GM23338 (cell line): ENCODE data around the gene FOXQ1. TPM values are rescaled to one million over a fixed set of nuclear protein-coding genes. Genes with fewer than 3 reads are reported as not detected.
A peak's percentile ranks its signal among the peaks of the same experiment; 100 is the strongest.

Experiments used
- ATAC-seq: fragments of 200-7000 bp; cut with Tn5 transposase; 3 replicates; pipeline ENCODE4 v1.9.1; 2020
- DNase-seq: peaks from one replicate; pipeline ENCODE4 v3.0.0-alpha.2; 2015; ENCODE audit warnings: low spot score
- H2AFZ ChIP-seq: fragments of 200-600 bp; sonication (generic); 2 replicates; pipeline ENCODE4 v1.8.0; 2016; ENCODE audit warnings: antibody characterized with exemption, mild to moderate bottlenecking, moderate library complexity
- H3F3A ChIP-seq: fragments of 200-600 bp; sonication (generic); replicated peaks from 2 replicates; pipeline ENCODE4 v1.8.0; 2017; ENCODE audit warnings: antibody characterized with exemption, mixed run types, low read depth
- H3K27ac ChIP-seq: fragments of 200-600 bp; sonication (generic); 2 replicates; pipeline ENCODE4 v1.6.1; 2016; ENCODE audit warnings: low read depth
- H3K27me3 ChIP-seq: fragments of 200-600 bp; sonication (generic); 2 replicates; pipeline ENCODE4 v1.8.0; 2016; ENCODE audit warnings: mild to moderate bottlenecking, mixed run types, moderate library complexity; ENCODE audit not compliant: insufficient read depth
- H3K36me3 ChIP-seq: fragments of 200-600 bp; sonication (generic); 2 replicates; pipeline ENCODE4 v1.8.0; 2016; ENCODE audit warnings: mild to moderate bottlenecking; ENCODE audit not compliant: insufficient read depth
- H3K4me1 ChIP-seq: fragments of 200-600 bp; sonication (generic); 2 replicates; pipeline ENCODE4 v1.8.0; 2016; ENCODE audit warnings: mild to moderate bottlenecking, moderate library complexity; ENCODE audit not compliant: insufficient read depth
- H3K4me2 ChIP-seq: fragments of 200-600 bp; sonication (generic); 2 replicates; pipeline ENCODE4 v1.7.1; 2017; ENCODE audit warnings: mixed run types
- H3K4me3 ChIP-seq: fragments of 200-600 bp; sonication (generic); 2 replicates; pipeline ENCODE4 v1.6.1; 2016; ENCODE audit warnings: mixed run types
- H3K79me2 ChIP-seq: fragments of 200-600 bp; sonication (generic); replicated peaks from 2 replicates; pipeline ENCODE4 v1.8.0; 2017; ENCODE audit warnings: mild to moderate bottlenecking; ENCODE audit not compliant: insufficient read depth
- H3K9me2 ChIP-seq: fragments of 200-600 bp; sonication (generic); 2 replicates; pipeline ENCODE4 v1.8.0; 2017; ENCODE audit not compliant: insufficient read depth
- H4K20me1 ChIP-seq: fragments of 200-600 bp; sonication (generic); replicated peaks from 2 replicates; pipeline ENCODE4 v1.8.0; 2017; ENCODE audit warnings: mild to moderate bottlenecking; ENCODE audit not compliant: insufficient read depth
- H3K27ac Mint-ChIP-seq: 2 replicates; pipeline ENCODE4 v1.8.0; 2020; ENCODE audit warnings: inconsistent platforms, mild to moderate bottlenecking, moderate library complexity, mixed read lengths
- H3K27me3 Mint-ChIP-seq: 3 replicates; pipeline ENCODE4 v1.8.0; 2022; ENCODE audit warnings: low read depth, mild to moderate bottlenecking, moderate library complexity, mixed read lengths, inconsistent platforms; ENCODE audit not compliant: insufficient read depth, poor library complexity
- H3K36me3 Mint-ChIP-seq: 3 replicates; pipeline ENCODE4 v1.8.0; 2021; ENCODE audit warnings: low read depth, mild to moderate bottlenecking, inconsistent platforms, moderate library complexity, mixed read lengths
- H3K4me1 Mint-ChIP-seq: 3 replicates; pipeline ENCODE4 v1.8.0; 2020; ENCODE audit warnings: mild to moderate bottlenecking, inconsistent platforms, mixed read lengths
- H3K4me3 Mint-ChIP-seq: 3 replicates; pipeline ENCODE4 v1.8.0; 2021; ENCODE audit warnings: moderate library complexity, mild to moderate bottlenecking, inconsistent platforms, mixed read lengths
- H3K9me3 Mint-ChIP-seq: 3 replicates; pipeline ENCODE4 v1.8.0; 2020; ENCODE audit warnings: moderate library complexity, mild to moderate bottlenecking, inconsistent platforms, mixed read lengths
- CTCF ChIP-seq, 2 experiments: fragments of 200-600 bp in 1 of 2; sonication (generic) in 1 of 2; conservative IDR thresholded peaks; 2 replicates each; pipeline versions ENCODE4 v1.5.1 to v1.6.1; 2016 to 2017; ENCODE audit warnings: antibody characterized with exemption in 2 of 2, low read depth in 2 of 2, mild to moderate bottlenecking in 2 of 2, moderate library complexity in 1 of 2
- EZH2 ChIP-seq: fragments of 200-600 bp; sonication (generic); IDR thresholded peaks from one replicate; pipeline ENCODE4 v1.8.0; 2017; ENCODE audit warnings: antibody characterized with exemption, mild to moderate bottlenecking, low read depth; ENCODE audit not compliant: unreplicated experiment
- EZH2phosphoT487 ChIP-seq: fragments of 200-600 bp; sonication (generic); IDR thresholded peaks from one replicate; pipeline ENCODE4 v1.8.1; 2018; ENCODE audit warnings: antibody characterized with exemption; ENCODE audit not compliant: unreplicated experiment
- STAT1 ChIP-seq: IDR thresholded peaks from one replicate; pipeline ENCODE4 v1.6.1; 2016; ENCODE audit warnings: antibody characterized with exemption; ENCODE audit not compliant: unreplicated experiment
- ZNF114 ChIP-seq: fragments of 250-450 bp; sonication (Bioruptor Pico); IDR thresholded peaks from 2 replicates; pipeline ENCODE4 v1.5.0; 2020; ENCODE audit warnings: mild to moderate bottlenecking, moderate library complexity
- ZNF331 ChIP-seq: fragments of 250-450 bp; sonication (Bioruptor Pico); IDR thresholded peaks from 2 replicates; pipeline ENCODE4 v1.5.0; 2020; ENCODE audit warnings: low read depth, mild to moderate bottlenecking, moderate library complexity
- polyA plus RNA-seq: library from polyadenylated mRNA; unstranded; fragments of >200 nt; fragmentation: Nextera tagmentation; extraction: Ambion mirVana; gene quantifications from 2 replicates; pipeline ENCODE4 v1.2.1, GENCODE V29; 2016
- total RNA-seq: library from RNA; depleted of rRNA; stranded (reverse); fragments of >200 nt; shearing (Covaris generic); gene quantifications from 2 replicates; pipeline ENCODE4 v1.2.3, GENCODE V29; 2014
- TF ChIP-seq, protein P1 (sequence below): IDR thresholded peaks from one replicate; pipeline ENCODE4 v1.6.1; 2018; ENCODE audit warnings: antibody characterized with exemption; ENCODE audit not compliant: unreplicated experiment
- TF ChIP-seq, protein P2 (sequence below): IDR thresholded peaks from 2 replicates; pipeline ENCODE4 v1.6.1; 2016; ENCODE audit warnings: antibody characterized with exemption

Gene FOXQ1
- total and polyA plus RNA-seq, 2 experiments from 2014 or later: not detected

DNA sequence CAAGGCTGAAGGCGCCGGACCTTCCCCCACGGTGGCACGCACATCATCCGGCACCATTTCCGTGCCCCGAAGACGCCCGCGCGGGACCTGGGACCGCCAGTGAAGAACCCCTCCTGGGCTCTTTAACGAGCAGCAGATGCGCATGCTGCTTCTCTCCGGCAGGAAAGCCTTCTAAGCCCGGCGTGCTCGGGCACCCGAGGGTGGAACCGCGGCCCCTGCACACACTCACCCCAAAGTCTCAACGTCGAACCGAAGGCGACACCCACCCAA, 240 bp downstream of the FOXQ1 start (continued):
- TF ChIP-seq, protein P1, sequence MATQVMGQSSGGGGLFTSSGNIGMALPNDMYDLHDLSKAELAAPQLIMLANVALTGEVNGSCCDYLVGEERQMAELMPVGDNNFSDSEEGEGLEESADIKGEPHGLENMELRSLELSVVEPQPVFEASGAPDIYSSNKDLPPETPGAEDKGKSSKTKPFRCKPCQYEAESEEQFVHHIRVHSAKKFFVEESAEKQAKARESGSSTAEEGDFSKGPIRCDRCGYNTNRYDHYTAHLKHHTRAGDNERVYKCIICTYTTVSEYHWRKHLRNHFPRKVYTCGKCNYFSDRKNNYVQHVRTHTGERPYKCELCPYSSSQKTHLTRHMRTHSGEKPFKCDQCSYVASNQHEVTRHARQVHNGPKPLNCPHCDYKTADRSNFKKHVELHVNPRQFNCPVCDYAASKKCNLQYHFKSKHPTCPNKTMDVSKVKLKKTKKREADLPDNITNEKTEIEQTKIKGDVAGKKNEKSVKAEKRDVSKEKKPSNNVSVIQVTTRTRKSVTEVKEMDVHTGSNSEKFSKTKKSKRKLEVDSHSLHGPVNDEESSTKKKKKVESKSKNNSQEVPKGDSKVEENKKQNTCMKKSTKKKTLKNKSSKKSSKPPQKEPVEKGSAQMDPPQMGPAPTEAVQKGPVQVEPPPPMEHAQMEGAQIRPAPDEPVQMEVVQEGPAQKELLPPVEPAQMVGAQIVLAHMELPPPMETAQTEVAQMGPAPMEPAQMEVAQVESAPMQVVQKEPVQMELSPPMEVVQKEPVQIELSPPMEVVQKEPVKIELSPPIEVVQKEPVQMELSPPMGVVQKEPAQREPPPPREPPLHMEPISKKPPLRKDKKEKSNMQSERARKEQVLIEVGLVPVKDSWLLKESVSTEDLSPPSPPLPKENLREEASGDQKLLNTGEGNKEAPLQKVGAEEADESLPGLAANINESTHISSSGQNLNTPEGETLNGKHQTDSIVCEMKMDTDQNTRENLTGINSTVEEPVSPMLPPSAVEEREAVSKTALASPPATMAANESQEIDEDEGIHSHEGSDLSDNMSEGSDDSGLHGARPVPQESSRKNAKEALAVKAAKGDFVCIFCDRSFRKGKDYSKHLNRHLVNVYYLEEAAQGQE: no peak
- TF ChIP-seq ZNF114 (CRISPR knock-in tag) (no peak), STAT1 (no peak), EZH2 (no peak)

- H3K4me3 Mint-ChIP-seq: peak overlapping the region; percentile 66
- H3K27ac Mint-ChIP-seq: no peak overlapping the region
- H3K4me2 ChIP-seq: peak overlapping the region; percentile 91
- DNase-seq (peak; percentile 71), ATAC-seq (peak; percentile 17)
- peaks cover 85% of the 10 kb centered on the region for H3K27me3 ChIP-seq
- H3F3A ChIP-seq: peaks cover 6% of the 10 kb centered on the region; the same call in 1 of the 2 replicates
- peaks cover 10% of the 10 kb centered on the region for H3K9me3 Mint-ChIP-seq
- H3K9me2 ChIP-seq: no peaks in the 10 kb centered on the region
- TF ChIP-seq CTCF (conservative IDR thresholded peaks at IDR 0.05; ENCODE audit: low read depth in 2 of 2) (peak in 1 of 2 experiments; percentile 29; a peak in 1 of 4 replicates), ZNF331 (no peak), EZH2phosphoT487 (peak; percentile 85), STAT1 (no peak), EZH2 (peak; percentile 97)
- TF ChIP-seq, protein P2, sequence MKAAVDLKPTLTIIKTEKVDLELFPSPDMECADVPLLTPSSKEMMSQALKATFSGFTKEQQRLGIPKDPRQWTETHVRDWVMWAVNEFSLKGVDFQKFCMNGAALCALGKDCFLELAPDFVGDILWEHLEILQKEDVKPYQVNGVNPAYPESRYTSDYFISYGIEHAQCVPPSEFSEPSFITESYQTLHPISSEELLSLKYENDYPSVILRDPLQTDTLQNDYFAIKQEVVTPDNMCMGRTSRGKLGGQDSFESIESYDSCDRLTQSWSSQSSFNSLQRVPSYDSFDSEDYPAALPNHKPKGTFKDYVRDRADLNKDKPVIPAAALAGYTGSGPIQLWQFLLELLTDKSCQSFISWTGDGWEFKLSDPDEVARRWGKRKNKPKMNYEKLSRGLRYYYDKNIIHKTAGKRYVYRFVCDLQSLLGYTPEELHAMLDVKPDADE: no peak
- peaks cover under 1% of the 10 kb centered on the region; the same call in 1 of the 3 replicates for H3K36me3 Mint-ChIP-seq
- H3K27me3 Mint-ChIP-seq: peaks cover 85% of the 10 kb centered on the region
- peaks cover 20% of the 10 kb centered on the region for H3K4me1 Mint-ChIP-seq
- peak overlapping the region; percentile 84 for H2AFZ ChIP-seq
- H4K20me1 ChIP-seq: peaks cover 20% of the 10 kb centered on the region
- no peaks in the 10 kb centered on the region for H3K36me3 ChIP-seq
- H3K4me1 ChIP-seq: peaks cover 24% of the 10 kb centered on the region
- peak overlapping the region; percentile 67 for H3K4me3 ChIP-seq
- no peaks in the 10 kb centered on the region for H3K79me2 ChIP-seq
- no peak overlapping the region for H3K27ac ChIP-seq
Observed at GRCh38 chr6:1312473-1313367, 822 bp downstream of the FOXQ1 start.
